DMS79 treated with DMSO at 0.1 percent for 48 hours (cell line): ENCODE results near the gene KAT2A.

ENCODE experiments used
- DNase-seq: peaks from one replicate; lab custom pipeline; 2025; lab: John Stamatoyannopoulos, UW

KAT2A gene

GRCh38 chr17:42114118-42114517 lies 7.0 kb downstream of the KAT2A start:
- DNase-seq, result no peak

DNA sequence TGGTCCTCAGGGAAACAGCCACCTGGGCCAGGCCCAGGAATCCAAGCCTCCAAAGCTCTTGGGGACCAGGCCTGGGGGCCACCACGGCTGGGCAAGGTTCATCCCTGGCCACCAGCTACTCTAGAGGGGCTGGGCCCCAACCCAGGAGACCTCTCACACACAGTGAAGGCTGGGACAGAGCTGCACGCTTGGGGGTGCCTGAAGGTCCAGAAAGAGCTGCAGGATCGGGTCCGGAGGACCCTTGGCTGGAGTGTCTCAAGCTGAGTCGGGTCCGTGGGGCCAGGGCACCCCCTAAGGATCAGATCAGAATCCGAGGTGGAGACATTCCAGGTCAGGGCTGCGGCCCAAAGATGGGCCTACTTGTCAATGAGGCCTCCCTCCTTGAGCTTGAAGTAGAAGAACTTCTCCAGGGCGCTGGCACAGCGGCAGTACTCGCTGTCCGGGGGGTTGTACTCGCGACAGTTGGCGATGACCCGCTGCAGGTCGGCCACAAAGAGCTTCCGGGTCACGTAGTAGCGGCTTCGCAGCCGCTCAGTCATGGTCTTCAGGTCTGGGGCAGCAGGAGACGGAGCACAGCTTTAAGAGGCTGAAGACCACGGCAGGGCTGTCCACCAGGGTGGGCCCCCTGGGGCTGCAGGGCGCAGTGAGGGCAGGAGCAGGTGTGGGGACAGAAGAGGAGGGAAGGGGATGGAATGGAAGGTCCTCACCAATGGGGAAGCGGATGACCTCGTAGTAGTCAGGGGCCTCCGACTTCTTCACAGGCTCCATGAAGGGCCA lies 7.7 kb downstream of the KAT2A start:
- no peak for DNase-seq

GRCh38 chr17:42112552-42113176 lies 8.5 kb downstream of the KAT2A start, which contains the start of gene DHX58:
DHX58 (minus strand) TSS chr17:42112714; CDS start chr17:42111892, 822 bp downstream.
- peak; percentile 91 for DNase-seq

DNA sequence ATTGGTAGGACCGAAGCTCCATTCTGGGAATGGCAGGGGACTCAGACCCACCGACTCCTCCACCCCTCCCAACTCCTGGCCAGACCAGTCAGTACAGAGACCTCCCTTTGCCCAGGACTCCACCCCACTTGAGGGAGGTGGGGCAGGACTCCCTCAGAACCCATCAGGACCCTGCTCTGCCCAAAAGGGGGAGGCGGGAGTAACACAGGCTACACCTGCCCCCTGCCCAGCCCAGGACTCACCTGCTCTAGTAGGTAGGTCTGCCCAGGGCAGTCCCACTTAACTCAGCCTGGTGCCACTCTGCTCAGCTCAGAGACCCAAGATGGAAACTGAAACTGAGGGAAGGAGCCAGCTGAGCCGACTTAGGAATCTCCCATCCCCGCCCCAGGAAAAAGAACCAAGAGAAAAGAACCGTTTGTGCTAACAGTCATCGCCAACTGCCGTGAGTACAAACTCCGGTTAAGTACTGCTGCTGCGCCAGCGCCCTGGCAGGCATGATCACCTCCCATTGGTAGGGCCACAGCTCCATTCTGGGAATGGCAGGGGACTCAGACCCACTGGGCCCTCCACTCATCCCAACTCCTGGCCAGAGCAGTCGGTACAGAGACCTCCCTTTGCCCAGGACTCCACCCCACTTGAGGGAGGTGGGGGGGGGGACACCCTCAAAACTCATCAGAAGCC lies 9.2 kb downstream of the KAT2A start:
- DNase-seq, result peak; percentile 63

DNA sequence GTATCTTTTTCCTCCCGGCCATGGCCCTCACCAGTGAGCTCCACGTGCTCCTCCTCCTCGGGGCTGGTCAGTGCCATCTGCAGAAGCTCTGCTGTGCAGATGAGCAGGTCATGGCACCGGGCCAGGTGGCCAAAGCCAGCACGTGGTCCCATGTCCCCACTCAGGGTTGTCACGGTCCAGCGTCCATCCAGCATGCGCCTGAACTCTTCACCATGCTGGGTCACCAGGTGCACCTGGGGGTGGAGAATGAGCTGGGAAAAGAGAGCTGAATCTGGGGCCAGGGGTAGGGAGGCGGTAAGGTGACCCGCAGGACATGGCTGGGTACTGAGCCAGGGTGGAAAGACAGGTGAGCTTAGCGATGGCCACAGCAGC lies 9.9 kb downstream of the KAT2A start:
- no peak for DNase-seq

- no peak for DNase-seq
Measured at GRCh38 chr17:42110301-42111264, 10.6 kb downstream of the KAT2A start.

DNA sequence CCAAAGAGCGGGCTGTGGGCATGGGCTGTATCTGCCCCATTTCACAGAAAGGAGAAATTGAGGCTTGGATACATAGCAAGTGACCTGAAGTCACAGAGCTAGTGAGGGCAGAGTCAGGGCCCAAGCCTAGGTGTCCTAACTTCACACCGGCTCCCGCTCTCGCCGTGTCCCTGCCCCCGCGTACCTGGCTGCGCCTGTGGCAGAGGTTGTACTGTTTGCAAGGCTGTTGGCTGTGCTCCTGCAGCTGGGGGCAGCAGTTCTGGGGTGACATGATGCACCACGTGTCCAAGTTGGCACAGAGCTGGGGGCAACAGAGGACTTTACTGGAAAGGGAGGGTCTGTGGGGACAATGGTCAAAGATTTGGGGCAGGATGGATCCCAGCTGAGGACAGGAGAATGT lies 12.1 kb downstream of the KAT2A start:
- DNase-seq, result no peak

DNA sequence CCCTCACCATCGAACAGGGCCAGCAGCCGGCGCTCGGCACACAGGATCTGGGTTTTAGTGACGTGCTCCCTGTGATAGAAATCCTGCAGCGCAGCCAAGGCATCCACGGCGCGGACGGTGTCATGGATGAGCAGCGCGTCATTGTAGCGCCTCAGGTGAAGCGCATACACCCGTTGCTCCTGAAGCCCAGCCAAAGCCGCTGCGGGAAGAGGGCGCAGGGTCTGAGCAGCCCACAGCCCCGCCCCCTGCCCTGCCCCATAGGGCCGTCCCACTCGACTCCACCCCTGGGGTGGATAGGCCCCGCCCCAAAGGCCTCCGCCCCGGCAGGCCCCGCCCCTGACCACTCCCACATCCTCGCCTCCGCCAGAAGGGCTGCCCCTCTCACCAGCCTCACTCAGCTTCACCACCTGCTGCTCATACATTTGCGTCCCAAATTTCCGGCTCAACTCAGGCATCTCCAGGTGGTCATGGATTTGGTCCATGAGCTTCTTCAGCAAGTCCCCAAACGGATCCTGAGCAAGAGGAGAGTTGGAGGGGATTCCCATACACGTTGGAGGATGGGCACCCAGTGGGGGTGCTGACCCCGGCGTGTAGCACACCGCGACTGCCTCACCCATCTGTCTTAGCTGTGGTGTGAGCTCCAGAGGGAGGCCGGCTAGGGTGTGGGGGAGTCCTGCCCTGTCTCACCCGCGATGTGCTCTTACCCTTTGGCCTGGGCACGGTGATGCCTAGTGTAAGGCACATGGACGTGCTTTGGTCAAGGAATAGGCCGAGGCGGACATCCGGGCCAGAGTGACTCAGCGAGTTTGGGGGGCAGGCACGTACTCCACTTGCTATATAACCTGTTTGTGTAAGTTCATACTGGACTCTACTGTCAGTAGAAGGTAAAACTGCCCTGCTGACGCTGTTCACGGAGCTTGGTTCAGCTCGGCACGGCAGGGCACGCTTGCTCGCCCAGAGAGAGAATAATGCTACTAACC lies 13.3 kb downstream of the KAT2A start:
- DNase-seq, result no peak

DNA sequence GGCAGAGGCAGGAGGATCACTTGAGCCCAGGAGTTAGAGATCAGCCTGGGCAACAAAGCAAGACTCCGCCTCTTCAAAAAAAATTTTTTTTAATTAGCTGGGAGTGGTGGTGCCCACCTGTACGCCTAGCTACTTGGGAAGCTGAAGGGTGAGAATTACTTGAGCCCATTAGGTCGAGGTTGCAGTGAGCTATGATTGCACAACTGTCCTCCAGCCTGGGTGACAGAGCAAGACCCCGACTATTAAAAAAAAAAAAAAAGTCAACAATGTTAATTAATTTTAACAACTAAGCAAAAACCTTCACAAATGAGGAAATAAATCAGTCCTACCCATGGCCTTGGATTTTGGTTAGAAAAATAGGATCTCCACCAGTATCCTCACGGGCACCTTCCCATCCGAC lies 14.0 kb downstream of the KAT2A start:
- no peak for DNase-seq

DNA sequence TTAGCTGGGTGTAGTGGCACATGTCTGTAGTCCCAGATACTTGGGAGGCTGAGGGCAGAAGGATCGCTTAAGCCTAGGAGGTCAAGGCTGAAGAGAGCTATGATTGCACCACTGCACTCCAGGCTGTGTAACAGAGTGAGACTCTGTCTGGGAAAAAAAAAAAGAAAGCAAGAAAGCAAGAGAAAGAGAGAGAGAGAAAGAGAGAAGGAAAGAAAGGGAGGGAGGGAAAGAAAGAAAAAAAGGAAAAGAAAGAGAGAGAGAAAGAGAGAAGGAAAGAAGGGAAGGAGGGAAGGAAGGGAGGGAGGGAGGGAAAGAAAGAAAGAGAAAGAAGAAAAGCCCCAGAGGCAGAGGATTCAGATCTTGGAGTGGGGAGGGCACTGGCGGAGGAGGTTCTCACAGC lies 15.2 kb downstream of the KAT2A start:
- DNase-seq, result no peak

GRCh38 chr17:42104264-42104663 lies 16.9 kb downstream of the KAT2A start:
- DNase-seq, result no peak

DNA sequence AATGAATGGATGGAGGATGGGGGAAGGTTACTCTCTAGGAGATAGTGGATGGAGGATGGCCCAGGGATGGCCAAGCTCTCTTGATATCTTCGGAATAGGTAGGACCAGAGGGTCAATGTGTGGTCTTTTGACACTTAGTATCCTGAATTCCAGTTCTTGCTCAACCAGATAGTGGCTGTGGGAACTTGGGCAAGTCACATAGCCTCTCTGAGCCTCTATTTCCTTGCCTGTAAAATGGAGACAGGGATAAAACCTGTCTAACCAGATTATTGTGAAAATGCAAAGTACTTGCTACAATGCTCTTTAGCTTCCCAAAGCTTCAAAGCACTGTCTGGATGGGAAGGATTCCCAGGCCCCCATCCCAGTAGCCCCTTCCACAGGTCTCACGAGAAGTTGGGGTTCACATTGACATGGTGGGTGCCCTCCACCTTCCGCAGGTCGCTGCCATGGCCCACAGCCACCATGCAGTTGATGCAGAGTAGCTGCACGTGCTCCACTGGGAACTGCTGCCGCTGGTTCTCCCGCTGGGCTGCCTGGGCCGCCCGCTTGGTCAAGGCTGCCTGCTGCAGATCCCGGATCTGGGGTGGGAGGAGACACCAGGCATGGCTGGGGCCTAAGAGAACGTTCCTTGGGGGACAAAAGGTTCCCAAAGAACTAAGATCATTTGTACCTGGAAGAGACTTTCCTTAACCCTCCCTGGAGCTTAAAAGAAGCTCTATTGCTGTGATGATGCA lies 17.8 kb downstream of the KAT2A start:
- no peak for DNase-seq

- DNase-seq, result no peak
Measured at GRCh38 chr17:42101513-42102292, 19.5 kb downstream of the KAT2A start.

DNA sequence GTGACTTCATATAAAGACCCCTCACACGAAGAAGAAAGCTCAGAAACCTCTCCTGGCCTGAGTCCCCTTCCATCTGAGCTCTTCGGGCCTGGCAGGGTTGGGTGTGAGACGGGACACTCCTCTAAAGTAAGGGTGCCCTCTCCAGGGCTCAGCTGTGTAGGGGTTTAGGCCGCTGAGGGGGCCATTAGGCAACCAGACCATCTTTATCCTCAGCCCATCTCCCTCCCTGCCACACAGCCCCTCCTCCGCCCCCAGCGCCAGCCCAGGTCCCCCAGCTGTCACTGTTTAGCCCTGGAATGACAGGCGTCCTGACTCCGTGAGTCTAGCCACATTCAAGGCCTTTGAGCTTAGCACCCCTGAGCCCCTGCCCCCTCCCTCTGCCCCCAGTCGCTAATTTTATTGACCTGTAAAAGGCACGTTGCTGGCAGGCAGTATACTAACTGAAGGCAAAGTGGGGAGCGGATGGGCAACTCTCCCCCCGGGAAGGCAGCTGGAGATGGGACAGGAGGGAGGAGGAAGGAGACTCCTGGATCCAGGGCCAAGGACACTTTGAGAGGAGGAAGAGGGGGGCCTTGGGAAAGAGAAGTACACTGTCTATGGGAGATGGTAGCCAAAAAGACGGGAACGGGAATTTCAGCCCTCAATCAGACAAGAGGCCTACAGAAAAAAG lies 22.3 kb downstream of the KAT2A start:
- no peak for DNase-seq

DNA sequence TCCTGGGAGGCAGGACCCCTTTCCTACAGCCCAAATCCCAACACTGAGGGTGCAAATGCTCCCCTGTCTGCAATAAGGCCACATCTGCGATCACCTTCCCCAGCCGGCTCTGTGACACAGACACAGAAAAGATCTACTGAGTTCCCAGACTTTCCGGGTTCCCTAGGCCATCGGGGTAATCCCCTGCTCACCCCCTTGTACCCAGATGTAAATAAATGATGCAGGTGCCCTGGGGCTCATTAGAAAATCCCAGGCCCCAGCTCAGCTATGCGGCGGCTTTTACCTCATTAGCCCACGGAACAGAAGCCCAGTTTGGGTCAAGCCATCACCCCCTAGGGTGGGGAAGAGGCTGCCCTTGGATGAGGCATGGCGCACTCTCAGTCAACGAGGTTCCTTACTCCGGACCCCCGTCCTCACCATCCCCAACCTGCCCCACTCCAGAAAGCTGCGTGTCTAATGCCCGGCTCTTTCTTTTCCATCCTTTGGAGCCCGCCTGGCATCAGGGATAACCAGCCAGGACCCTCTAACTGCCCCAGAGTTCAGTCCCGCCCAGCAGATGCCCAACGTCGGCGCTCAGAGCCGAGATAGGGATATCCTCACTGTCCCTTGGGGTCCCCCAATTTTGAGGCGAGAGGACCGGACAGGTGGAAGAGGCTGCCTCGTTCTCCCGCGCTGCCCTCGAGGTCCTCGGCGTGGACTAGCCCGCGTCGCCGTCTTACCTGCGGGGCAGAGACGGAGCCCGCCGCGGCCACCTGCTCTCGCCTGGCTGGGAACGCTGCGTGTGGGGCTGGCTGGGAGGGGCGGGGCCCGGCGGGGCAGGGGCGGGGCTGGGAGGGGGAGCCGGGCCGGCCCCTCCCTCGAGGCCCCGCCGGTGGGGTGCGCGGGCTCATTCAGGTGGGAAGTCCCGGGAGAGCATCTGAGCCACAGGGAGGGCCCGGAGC lies 23.2 kb downstream of the KAT2A start, which contains the start of gene ZNF385C:
Gene ZNF385C, minus strand, starts transcription at position 783 of the 941 bp plus-strand sequence. CDS start 35,417 bp downstream, outside the sequence.
- DNase-seq, result no peak

- DNase-seq, result no peak
Measured at GRCh38 chr17:42096360-42097111, 24.6 kb downstream of the KAT2A start.
